Midbrain (tissue), 1 donor: ENCODE data around the gene CDHR3.
"Not testable (repeated sequence)": the region's sequence is repeated elsewhere in the genome, so short reads cannot be mapped to it uniquely, and the experiment has no call there.

Experiments used
- DNase-seq: peaks from one replicate; lab custom pipeline; 2025; lab: John Stamatoyannopoulos, UW

CDHR3 gene, protein sequence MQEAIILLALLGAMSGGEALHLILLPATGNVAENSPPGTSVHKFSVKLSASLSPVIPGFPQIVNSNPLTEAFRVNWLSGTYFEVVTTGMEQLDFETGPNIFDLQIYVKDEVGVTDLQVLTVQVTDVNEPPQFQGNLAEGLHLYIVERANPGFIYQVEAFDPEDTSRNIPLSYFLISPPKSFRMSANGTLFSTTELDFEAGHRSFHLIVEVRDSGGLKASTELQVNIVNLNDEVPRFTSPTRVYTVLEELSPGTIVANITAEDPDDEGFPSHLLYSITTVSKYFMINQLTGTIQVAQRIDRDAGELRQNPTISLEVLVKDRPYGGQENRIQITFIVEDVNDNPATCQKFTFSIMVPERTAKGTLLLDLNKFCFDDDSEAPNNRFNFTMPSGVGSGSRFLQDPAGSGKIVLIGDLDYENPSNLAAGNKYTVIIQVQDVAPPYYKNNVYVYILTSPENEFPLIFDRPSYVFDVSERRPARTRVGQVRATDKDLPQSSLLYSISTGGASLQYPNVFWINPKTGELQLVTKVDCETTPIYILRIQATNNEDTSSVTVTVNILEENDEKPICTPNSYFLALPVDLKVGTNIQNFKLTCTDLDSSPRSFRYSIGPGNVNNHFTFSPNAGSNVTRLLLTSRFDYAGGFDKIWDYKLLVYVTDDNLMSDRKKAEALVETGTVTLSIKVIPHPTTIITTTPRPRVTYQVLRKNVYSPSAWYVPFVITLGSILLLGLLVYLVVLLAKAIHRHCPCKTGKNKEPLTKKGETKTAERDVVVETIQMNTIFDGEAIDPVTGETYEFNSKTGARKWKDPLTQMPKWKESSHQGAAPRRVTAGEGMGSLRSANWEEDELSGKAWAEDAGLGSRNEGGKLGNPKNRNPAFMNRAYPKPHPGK

GRCh38 chr7:105963038-105963667 is at the start of gene CDHR3:
TSS of gene CDHR3 (plus strand) at chr7:105963264. CDS start at chr7:105963319, 55 bp downstream.
- no peak for DNase-seq

GRCh38 chr7:105913947-105914346 is 49.1 kb upstream of the CDHR3 start:
- DNase-seq: no peak

DNA sequence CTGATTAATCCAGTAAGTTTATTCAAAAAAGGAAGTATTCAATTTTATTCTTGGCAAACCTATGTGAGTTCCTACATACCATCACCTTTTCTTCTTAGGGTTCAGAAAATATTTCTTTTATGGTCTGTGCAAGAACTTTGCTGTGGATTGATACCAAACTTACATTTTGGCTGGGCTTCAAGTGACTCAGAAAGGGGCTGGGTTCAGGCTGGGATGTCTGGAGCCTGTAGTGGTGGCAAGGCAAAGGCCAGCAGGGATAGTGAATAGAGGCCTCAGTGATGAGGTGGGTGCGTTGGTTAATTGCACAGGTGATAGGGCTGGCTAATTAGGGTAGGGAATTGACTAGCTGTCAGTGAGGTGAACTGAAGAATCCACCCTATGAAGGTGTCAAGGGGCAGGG is 46.5 kb upstream of the CDHR3 start:
- DNase-seq: no peak

DNA sequence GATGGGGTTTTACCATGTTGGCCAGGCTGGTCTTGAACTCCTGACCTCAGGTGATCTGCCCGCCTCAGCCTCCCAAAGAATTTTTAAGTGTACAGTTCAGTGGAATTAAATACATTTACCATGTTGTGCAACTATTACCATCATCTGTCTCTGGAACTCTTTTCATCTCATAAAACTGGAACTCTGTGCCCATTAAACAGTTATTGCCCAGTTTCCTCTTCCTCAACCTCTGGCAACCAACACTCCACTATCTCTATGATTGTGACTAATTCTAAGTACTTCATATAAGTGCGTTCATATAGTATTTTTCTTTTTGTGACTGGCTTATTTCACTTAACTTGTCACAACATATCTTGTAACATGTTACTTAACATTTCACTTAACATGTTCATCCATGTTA is 45.4 kb upstream of the CDHR3 start:
- no peak for DNase-seq

DNA sequence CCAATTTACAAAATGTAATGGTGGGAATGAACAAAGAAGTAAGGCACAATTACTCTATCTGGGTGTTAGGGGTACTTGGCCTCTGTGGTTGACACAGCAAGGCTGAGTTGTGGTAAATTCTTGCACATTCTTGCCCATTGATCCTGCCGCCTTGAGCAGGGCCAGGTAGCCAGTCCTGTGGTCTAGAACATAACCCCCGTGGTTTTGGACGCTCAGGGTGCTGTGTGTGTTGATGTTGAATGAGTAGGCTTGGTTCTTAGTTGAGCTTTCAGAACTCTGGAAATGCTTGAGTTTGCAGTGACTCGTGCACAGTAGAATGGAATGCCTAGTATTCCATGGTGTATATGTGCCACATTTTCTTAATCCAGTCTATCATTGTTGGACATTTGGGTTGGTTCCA is 42.3 kb upstream of the CDHR3 start:
- DNase-seq: no peak

GRCh38 chr7:105924945-105925344 is 38.1 kb upstream of the CDHR3 start:
- no peak for DNase-seq

- no peak for DNase-seq
Observed at GRCh38 chr7:105926131-105926530, 36.9 kb upstream of the CDHR3 start.

- DNase-seq: no peak
Observed at GRCh38 chr7:105931179-105931578, 31.9 kb upstream of the CDHR3 start.

- DNase-seq: peak; percentile 9
Observed at GRCh38 chr7:105932835-105933477, 30.1 kb upstream of the CDHR3 start.

DNA sequence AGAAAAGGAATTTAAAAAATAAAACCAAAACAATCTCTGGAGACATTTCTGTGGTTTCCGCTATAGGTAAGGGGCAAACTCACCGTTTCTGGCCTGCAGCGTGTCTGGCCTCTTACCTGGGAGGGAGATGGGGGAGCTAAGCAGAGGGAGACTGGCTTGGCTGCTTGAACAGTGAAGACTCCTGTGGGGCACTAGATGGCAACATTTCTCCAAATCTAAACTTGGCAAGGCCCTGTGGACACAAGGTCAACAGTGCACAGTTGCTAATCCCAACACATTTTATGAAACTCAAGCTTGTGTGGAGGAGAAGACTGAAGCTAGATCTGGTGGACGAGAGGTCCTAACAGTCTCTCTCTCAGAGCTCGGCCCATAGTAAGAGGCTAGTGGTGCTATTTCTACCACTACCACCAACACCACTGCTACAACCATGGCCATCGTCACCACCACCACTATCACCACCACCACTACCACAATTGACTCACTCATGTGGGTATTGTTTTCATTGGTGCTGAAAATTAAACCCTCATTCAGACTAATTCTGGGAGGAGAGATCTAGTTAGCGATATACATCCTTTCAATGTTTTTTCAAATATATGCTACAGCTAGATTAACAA is 28.4 kb upstream of the CDHR3 start:
- peak; percentile 36 for DNase-seq

GRCh38 chr7:105935250-105935649 is 27.8 kb upstream of the CDHR3 start:
- no peak for DNase-seq

- DNase-seq: no peak
Observed at GRCh38 chr7:105937411-105937810, 25.7 kb upstream of the CDHR3 start.

- no peak for DNase-seq
Observed at GRCh38 chr7:105940109-105940508, 23.0 kb upstream of the CDHR3 start.

GRCh38 chr7:105941596-105941995 is 21.5 kb upstream of the CDHR3 start:
- no peak for DNase-seq

DNA sequence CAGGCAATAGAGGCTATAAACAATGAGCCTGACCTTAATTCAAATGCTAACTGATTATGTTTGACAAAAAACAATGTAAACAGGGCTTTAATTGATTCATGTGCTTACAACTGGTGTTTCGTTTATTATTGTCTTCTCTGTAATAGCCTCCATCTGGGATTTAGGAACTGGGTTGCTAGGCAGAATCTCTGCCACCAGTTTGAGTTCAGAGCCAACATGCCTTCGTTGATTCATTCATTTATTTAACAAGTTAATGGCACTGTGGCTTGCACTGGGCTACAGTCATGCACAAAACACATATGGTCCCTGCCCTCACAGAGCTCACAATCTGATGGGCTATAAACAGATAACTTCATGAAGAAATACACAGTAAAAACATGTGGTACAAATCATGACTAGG is 19.6 kb upstream of the CDHR3 start:
- no peak for DNase-seq

DNA sequence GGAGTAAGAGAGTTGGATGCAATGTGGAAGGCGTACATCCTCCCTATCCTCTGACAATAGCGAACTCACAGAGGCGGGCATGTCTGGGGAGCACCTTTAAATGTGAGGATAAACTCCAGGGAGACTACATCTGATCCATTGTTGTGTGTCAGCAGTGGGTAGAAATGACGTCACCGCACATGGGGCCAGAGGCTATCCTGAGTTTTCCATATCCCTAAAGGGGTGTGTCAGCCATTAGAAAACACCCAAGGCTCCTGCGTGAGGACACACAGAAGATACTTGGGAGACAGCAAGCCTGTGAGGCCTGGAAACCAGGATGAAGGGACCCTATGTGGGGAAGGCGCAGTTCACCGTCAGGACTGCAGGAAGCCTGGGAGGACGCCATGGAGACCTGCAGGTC is 17.2 kb upstream of the CDHR3 start:
- DNase-seq: no peak

DNA sequence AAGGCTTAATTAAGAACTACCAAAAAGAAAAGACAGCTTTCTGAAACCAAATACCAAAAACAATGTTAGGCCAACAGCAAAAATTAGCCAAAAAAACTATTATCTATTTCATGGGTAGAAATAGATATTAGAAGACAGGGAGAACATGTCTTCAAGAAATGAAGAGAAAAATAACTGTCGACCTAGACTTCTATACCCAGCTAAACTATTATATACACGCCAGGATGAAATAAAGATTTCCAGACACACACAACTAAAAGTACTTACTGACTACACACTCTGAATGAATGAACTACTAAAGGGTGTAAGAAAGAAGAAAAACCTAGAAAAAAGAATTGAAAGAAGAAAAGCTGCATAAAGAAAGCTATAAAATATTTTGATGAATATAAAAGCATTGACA is 11.5 kb upstream of the CDHR3 start:
- no peak for DNase-seq

DNA sequence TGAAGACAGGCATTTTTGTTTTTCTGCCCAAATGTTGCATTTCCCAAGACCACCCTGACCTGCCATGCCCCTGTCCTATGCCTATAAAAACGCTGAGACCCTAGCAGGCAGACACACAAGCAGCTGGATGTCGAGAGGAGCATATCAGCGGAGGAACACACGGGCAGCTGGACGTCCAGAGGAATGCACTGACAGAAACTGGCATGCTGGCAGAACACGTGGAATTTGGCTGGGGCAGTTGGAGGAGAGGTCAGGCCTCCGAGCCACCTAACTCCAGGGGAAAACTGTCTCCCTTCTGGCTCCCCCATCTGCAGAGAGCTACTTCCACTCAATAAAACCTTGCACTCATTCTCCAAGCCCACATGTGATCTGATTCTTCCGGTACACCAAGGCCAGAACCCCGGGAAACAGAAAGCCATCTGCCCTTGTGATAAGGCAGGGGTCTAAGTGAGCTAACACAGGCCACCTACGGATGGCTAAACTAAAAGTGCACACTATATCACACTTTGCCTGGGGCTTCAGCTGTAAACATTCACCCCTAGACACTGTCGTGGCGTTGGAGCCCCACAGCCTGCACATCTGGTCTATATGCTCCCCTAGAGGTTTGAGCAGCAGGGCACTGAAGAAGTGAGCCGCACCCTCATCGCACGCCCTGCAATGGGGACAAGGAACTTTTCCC is 10.0 kb upstream of the CDHR3 start:
- no peak for DNase-seq

DNA sequence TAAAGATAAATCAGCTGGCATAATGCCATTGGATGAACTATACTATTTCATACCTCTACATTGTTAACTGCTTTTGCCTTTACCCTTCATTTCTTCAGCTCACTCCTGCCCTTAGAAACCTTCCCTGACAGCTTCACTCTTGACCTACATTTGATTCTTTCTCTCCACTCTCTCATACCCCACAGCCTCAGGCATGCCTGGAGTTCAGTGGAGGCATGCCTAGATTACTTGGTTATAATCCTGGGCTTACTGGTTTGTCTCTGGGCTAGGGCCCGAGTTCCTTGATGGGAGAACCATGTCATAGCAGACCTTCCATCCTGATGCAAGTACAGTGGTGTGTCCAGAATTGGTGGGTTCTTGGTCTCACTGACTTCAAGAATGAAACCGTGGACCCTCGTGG is 8.4 kb upstream of the CDHR3 start:
- no peak for DNase-seq

DNA sequence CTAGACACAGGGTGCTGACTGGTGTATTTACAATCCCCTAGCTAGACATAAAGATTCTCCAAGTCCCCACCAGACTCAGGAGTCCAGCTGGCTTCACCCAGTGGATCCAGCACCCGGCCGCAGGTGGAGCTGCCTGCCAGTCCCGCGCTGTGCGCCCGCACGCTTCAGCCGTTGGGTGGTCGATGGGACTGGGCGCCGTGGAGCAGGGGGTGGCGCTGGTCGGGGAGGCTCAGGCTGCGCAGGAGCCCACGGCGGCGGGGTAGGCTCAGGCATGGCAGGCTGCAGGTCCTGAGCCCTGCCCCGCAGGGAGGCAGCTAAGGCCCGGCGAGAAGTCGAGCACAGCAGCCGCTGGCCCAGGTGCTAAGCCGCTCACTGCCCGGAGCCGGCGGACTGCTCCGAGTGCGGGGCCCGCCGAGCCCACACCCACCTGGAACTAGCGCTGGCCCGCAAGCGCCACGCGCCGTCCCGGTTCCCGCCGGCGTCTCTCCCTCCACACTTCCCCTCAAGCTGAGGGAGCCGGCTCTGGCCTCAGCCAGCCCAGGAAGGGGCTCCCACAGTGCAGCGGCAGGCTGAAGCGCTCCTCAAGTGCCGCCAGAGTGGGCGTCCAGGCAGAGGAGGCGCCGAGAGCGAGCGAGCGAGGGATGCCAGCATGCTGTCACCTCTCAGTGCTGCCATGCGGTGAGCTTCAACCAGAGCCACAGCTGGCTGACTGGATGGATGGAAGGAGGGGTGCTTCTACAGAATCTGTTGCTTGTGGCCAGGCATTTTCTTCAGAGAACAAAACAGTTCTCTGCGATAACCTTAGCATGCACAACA is 7.2 kb upstream of the CDHR3 start:
- not testable (repeated sequence) for DNase-seq
